Cardiac muscle cell (in vitro differentiated cells and primary cell): ENCODE data around the gene STYXL2. TPM values are rescaled to one million over a fixed set of nuclear protein-coding genes. Genes with fewer than 3 reads are reported as not detected.

Experiments used
- DNase-seq, 2 donors: peaks; one replicate each; pipeline versions ENCODE4 v3.0.0 to v3.0.0-alpha.2; 2010 to 2017; ENCODE audit warnings: low read depth in 1 of 2, low spot score in 1 of 2
- H3K27ac ChIP-seq: fragments of 200-600 bp; sonication (generic); 2 replicates; pipeline ENCODE4 v1.5.1; 2016
- H3K27me3 ChIP-seq: fragments of 200-600 bp; sonication (generic); 2 replicates; pipeline ENCODE4 v1.6.0; 2016; ENCODE audit warnings: control low read depth
- H3K36me3 ChIP-seq: fragments of 200-600 bp; sonication (generic); 2 replicates; pipeline ENCODE4 v1.5.1; 2016; ENCODE audit warnings: control low read depth
- H3K4me1 ChIP-seq: fragments of 200-600 bp; sonication (generic); 2 replicates; pipeline ENCODE4 v1.8.1; 2017; ENCODE audit warnings: low read depth, mild to moderate bottlenecking, mixed run types
- H3K4me3 ChIP-seq: fragments of 200-600 bp; sonication (generic); 2 replicates; pipeline ENCODE4 v1.5.1; 2016; ENCODE audit warnings: mild to moderate bottlenecking
- H3K9me3 ChIP-seq: fragments of 200-600 bp; sonication (generic); 2 replicates; pipeline ENCODE4 v1.5.1; 2017; ENCODE audit warnings: low read depth, mild to moderate bottlenecking, control low read depth
- CTCF ChIP-seq: IDR thresholded peaks from 2 replicates; pipeline ENCODE4 v1.5.1; 2012; ENCODE audit warnings: low read depth, mild to moderate bottlenecking, low read length
- polyA plus RNA-seq: library from polyadenylated mRNA; unstranded; fragments of >200 nt; fragmentation: Nextera tagmentation; extraction: Ambion mirVana; gene quantifications from 2 replicates; pipeline ENCODE4 v1.2.1, GENCODE V29; 2016
- total RNA-seq: library from RNA; depleted of rRNA; stranded (reverse); fragments of >200 nt; gene quantifications from 2 replicates; pipeline ENCODE4 v1.2.3, GENCODE V29; 2016

The STYXL2 gene
- total and polyA plus RNA-seq, 2 experiments from 2014 or later = 43.0 to 52.1 TPM

GRCh38 chr1:167106119-167106461, 12.2 kb downstream of the STYXL2 start:
- no peaks in the 10 kb centered on the region for H3K27me3 ChIP-seq
- no peaks in the 10 kb centered on the region for H3K9me3 ChIP-seq
- H3K4me3 ChIP-seq = no peak overlapping the region
- peaks cover 9% of the 10 kb centered on the region for H3K4me1 ChIP-seq
- no peaks in the 10 kb centered on the region for H3K36me3 ChIP-seq
- peak overlapping the region; percentile 40 for H3K27ac ChIP-seq
- TF ChIP-seq CTCF = no peak
- DNase-seq = no peak

- Histone ChIP-seq H3K4me1 (peaks cover 9% of the 10 kb centered on the region), H3K27me3 (no peaks in the 10 kb centered on the region), H3K27ac (no peak overlapping the region), H3K9me3 (no peaks in the 10 kb centered on the region), H3K36me3 (no peaks in the 10 kb centered on the region), H3K4me3 (no peak overlapping the region)
- no peak for TF ChIP-seq CTCF
- no peak for DNase-seq
These were observed 13.6 kb downstream of the STYXL2 start for GRCh38 chr1:167107456-167107855.

GRCh38 chr1:167109125-167109524, 15.2 kb downstream of the STYXL2 start:
- Histone ChIP-seq H3K4me3 (no peak overlapping the region), H3K36me3 (no peaks in the 10 kb centered on the region), H3K27me3 (no peaks in the 10 kb centered on the region), H3K27ac (no peak overlapping the region), H3K9me3 (no peaks in the 10 kb centered on the region), H3K4me1 (peaks cover 9% of the 10 kb centered on the region)
- DNase-seq = no peak
- no peak for TF ChIP-seq CTCF

- DNase-seq = no peak
- Histone ChIP-seq H3K27ac (no peak overlapping the region), H3K4me3 (no peak overlapping the region), H3K27me3 (no peaks in the 10 kb centered on the region), H3K36me3 (no peaks in the 10 kb centered on the region), H3K9me3 (no peaks in the 10 kb centered on the region), H3K4me1 (peaks cover 9% of the 10 kb centered on the region)
- no peak for TF ChIP-seq CTCF
These were observed 16.7 kb downstream of the STYXL2 start for GRCh38 chr1:167110586-167110985.

GRCh38 chr1:167111868-167112709, 18.2 kb downstream of the STYXL2 start:
- Histone ChIP-seq H3K4me1 (peaks cover 12% of the 10 kb centered on the region), H3K36me3 (no peaks in the 10 kb centered on the region), H3K27ac (no peak overlapping the region), H3K4me3 (no peak overlapping the region), H3K27me3 (no peaks in the 10 kb centered on the region), H3K9me3 (no peaks in the 10 kb centered on the region)
- DNase-seq = no peak
- no peak for TF ChIP-seq CTCF
